GM23248 (cell line): ENCODE data around the gene PAPOLB.

Source experiments
- EZH2 ChIP-seq: fragments of 200-600 bp; sonication (generic); IDR thresholded peaks from 2 replicates; pipeline ENCODE4 v1.6.1; 2018; ENCODE audit warnings: antibody characterized with exemption, mild to moderate bottlenecking; ENCODE audit not compliant: insufficient read depth, poor library complexity, severe bottlenecking
- EZH2phosphoT487 ChIP-seq: fragments of 200-600 bp; sonication (generic); IDR thresholded peaks from 2 replicates; pipeline ENCODE4 v1.6.1; 2018; ENCODE audit warnings: antibody characterized with exemption, moderate library complexity, mild to moderate bottlenecking, low read depth; ENCODE audit not compliant: insufficient read depth

DNA sequence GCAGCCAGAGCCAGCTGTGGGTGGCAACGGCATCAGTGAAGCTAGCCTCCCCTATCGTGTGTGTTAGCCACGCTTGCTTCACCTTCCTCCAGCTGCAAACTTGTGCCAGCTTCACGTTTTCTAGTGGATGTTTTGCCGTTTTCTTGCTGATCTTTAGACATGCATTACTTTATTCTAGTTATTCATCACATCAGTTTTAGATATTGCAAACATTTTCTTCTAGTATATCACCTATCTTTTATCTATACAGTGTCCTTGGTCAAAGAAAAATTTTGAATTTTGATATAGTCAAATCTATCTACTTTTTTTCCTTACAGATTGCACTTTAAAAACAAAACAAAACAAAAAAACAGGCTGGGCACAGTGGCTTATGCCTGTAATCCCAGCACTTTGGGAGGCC is 6.7 kb upstream of the PAPOLB start:
- TF ChIP-seq EZH2 (no peak), EZH2phosphoT487 (no peak)
